CMK (cell line): ENCODE data around the gene PON2.
"Not testable (repeated sequence)": the region's sequence is repeated elsewhere in the genome, so short reads cannot be mapped to it uniquely, and the experiment has no call there.

Experiments
- DNase-seq: peaks from one replicate; pipeline ENCODE4 v3.0.0-alpha.2; 2010; ENCODE audit warnings: low read depth

Gene PON2

GRCh38 chr7:95434557-95435421, at the start of gene PON2:
Gene PON2 (minus strand): TSS chr7:95435028. CDS start chr7:95434951, 77 bp downstream.
- DNase-seq: peak; percentile 24

GRCh38 chr7:95482424-95482823, 47.6 kb upstream of the PON2 start:
- DNase-seq: no peak

- no peak for DNase-seq
Observed at GRCh38 chr7:95481271-95482165, 46.7 kb upstream of the PON2 start.

- DNase-seq: no peak
Observed at GRCh38 chr7:95479992-95480624, 45.3 kb upstream of the PON2 start.

- DNase-seq: no peak
Observed at GRCh38 chr7:95478272-95479037, 43.6 kb upstream of the PON2 start.

- no peak for DNase-seq
Observed at GRCh38 chr7:95476904-95477594, 42.2 kb upstream of the PON2 start.

- no peak for DNase-seq
Observed at GRCh38 chr7:95476072-95476847, 41.4 kb upstream of the PON2 start.

GRCh38 chr7:95473276-95473985, 38.6 kb upstream of the PON2 start:
- DNase-seq: no peak

- no peak for DNase-seq
Observed at GRCh38 chr7:95472581-95473161, 37.8 kb upstream of the PON2 start.

- DNase-seq: no peak
Observed at GRCh38 chr7:95471071-95471470, 36.2 kb upstream of the PON2 start.

GRCh38 chr7:95470452-95470851, 35.6 kb upstream of the PON2 start:
- no peak for DNase-seq

GRCh38 chr7:95469848-95470247, 35.0 kb upstream of the PON2 start:
- DNase-seq: no peak

GRCh38 chr7:95469187-95469586, 34.4 kb upstream of the PON2 start:
- DNase-seq: no peak

GRCh38 chr7:95467912-95468607, 33.2 kb upstream of the PON2 start:
- no peak for DNase-seq

GRCh38 chr7:95460653-95461052, 25.8 kb upstream of the PON2 start:
- DNase-seq: not testable (repeated sequence)

GRCh38 chr7:95457947-95458346, 23.1 kb upstream of the PON2 start:
- no peak for DNase-seq

- DNase-seq: no peak
Observed at GRCh38 chr7:95454438-95455045, 19.7 kb upstream of the PON2 start.

- DNase-seq: no peak
Observed at GRCh38 chr7:95446618-95447017, 11.8 kb upstream of the PON2 start.
